ENCODE data around the gene HDAC8.
"Not testable (repeated sequence)": the region's sequence is repeated elsewhere in the genome, so short reads cannot be mapped to it uniquely, and the experiment has no call there.

Gene HDAC8

GRCh38 chrX:72532366-72532765, 40.3 kb downstream of the HDAC8 start:
- no peak for DNase-seq (ENCODE audit: low spot score)
- TF ChIP-seq CTCF (IDR thresholded peaks at IDR 0.05), result no peak
- Histone ChIP-seq H3K27ac (no peak overlapping the region), H3K4me3 (no peak overlapping the region)

- DNase-seq (ENCODE audit: low spot score), result no peak
- Histone ChIP-seq H3K27ac (no peak overlapping the region), H3K4me3 (no peak overlapping the region)
- TF ChIP-seq CTCF (IDR thresholded peaks at IDR 0.05), result no peak
Observed at GRCh38 chrX:72526534-72527508, 45.8 kb downstream of the HDAC8 start.

GRCh38 chrX:72498782-72499181, 73.9 kb downstream of the HDAC8 start:
- Histone ChIP-seq H3K4me3 (no peak overlapping the region), H3K27ac (no peak overlapping the region)
- no peak for TF ChIP-seq CTCF (IDR thresholded peaks at IDR 0.05)
- DNase-seq (ENCODE audit: low spot score), result no peak

GRCh38 chrX:72495046-72495445, 77.6 kb downstream of the HDAC8 start:
- DNase-seq (ENCODE audit: low spot score), result no peak
- TF ChIP-seq CTCF (IDR thresholded peaks at IDR 0.05), result no peak
- H3K27ac ChIP-seq, result no peak overlapping the region
- no peak overlapping the region for H3K4me3 ChIP-seq

GRCh38 chrX:72492499-72492898, 80.1 kb downstream of the HDAC8 start:
- DNase-seq (ENCODE audit: low spot score), result no peak
- H3K27ac ChIP-seq, result no peak overlapping the region
- H3K4me3 ChIP-seq, result no peak overlapping the region
- TF ChIP-seq CTCF (IDR thresholded peaks at IDR 0.05), result no peak

GRCh38 chrX:72490221-72490620, 82.4 kb downstream of the HDAC8 start:
- H3K4me3 ChIP-seq; H3K27ac ChIP-seq; DNase-seq (ENCODE audit: low spot score): not testable (repeated sequence)

- no peak for DNase-seq (ENCODE audit: low spot score)
- H3K4me3 ChIP-seq, result no peak overlapping the region
- no peak overlapping the region for H3K27ac ChIP-seq
- no peak for TF ChIP-seq CTCF (IDR thresholded peaks at IDR 0.05)
Observed at GRCh38 chrX:72487661-72488060, 85.0 kb downstream of the HDAC8 start.
